NCI-H128 (cell line): ENCODE results near the gene EMC1.
"Not testable (repeated sequence)": the region's sequence is repeated elsewhere in the genome, so short reads cannot be mapped to it uniquely, and the experiment has no call there.

ENCODE experiments used
- DNase-seq: peaks from one replicate; lab custom pipeline; 2025; ENCODE audit not compliant: unreplicated experiment; lab: John Stamatoyannopoulos, UW

Gene EMC1

DNA sequence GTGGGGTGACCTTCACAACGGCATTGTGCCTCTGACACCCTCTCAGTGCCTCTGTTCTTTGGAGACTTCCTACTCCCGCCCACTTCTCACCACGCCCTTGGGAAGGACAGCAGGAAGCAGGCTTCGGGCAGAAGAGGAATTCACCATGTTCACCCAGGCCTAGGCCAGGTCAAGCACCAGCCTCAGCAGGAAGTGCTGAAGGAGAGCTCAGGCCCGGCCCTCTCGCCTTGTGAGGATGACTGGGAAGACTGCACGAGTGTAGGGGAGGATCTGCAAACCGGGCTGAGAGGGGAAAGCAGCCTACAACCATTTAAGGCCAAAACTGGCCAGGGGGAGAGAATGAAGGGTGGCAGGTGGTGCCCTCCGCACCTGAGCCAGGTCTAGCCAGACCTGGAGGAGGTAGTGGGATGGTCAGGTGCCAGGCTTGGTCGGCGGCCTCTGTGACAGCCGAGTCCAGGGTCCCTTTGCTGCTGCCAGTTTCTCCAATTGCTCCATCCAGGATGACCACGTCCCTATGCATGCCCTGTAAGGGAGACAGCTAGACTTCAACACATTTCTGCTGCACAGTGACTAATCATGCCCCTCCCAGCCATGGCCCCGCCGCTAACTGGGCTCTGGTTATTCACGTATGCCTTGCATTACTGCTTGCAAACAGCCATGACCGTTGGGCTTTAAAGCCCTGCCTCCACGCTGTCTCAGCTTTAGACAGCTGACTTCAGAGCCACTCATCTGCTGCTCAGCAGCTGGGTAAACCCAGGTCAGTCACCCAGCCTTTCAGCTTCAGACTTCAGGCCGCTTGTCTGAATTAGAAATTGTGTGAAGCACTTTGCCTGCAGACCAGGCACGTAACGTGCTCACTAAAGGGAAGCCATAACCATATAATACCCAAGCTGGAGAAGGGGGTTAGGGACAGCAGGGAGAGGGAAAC lies 9.2 kb upstream of the EMC1 start:
- DNase-seq = no peak

DNA sequence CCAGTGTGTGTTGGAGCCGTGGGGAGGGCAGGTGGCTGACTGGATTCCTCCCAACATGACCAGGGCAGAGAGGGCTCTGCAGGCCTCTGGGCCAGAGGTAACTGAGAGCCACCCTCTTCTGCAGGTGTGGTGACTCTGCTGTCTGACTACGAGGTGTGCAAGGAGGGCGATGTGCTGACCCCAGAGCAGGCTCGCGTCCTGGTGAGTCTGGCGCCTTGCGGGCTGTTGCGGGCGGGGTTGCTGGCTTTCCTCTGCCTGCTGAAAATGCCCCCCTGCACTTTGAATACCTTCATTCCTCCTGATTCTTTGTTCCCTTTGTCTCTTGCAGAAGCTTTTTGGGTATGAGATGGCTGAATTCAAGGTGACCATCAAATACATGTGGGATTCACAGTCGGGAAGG lies 7.0 kb upstream of the EMC1 start:
- DNase-seq = no peak

DNA sequence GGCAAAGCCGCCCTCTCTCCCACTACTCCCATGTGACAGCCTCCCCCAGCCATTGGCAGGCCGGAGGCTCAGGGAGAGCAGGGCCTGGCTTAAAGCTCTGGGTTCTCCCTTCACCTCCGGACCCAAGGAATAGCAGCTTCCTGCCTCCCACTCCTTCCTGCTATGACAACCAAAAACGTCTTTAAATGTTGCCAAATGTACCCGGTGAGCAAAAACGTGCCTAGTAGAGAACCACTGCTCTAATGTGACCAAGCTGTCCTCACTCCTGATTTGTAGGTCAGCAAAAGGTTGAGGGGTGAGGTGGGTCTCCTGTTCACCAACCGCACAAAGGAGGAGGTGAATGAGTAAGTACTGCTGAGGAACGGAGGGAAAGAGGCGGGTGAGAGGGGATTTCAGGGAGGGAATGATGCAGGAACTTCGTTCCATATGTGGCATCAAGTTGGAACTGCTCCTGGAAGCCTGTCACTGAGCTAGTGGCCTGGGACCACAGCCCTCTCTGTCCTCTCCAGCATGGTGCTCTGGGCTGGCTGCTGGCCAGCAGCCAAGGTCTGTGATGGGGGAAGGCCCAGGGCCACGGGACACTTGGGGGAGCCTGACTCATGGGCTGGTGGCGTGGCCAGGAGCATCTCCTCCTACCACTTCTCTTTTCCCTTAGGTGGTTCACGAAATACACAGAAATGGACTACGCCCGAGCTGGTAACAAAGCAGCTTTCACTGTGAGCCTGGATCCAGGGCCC lies 6.0 kb upstream of the EMC1 start:
- DNase-seq = no peak

DNA sequence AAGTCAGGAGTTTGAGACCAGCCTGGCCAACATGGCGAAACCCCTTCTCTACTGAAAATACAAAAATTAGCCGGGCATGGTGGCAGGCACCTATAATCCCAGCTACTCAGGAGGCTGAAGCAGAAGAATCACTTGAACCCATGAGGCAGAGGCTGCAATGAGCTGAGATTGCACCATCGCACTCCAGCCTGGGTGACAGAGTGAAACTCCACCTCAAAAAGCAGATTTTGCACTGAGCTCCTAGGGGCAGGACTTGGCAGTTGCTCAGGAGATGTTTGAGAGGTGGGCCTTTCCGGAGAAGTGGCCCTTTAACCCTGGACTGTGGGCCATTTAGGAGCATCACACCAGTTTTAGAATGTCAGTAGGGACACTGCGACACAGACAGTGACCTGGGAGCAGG lies 5.0 kb upstream of the EMC1 start:
- not testable (repeated sequence) for DNase-seq

DNA sequence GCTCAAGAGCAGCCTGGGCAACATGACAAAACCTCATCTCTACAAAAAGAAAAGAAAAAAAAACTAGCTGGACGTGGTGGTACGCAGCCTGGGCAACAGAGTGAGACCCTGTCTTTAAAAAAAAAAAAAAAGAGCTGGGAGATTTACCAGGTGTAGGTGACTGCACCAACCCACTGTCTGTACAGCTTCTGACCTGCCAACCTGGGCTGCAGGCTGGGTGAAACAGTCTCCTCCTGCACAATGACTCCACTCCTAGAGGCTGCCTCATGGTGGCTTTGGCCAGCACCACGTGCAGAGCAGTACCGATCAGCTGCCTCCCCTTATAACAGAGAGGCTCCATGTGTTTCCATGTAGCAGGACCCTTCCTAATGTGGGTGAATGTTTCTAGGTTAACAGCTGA lies 4.0 kb upstream of the EMC1 start:
- DNase-seq = no peak

DNA sequence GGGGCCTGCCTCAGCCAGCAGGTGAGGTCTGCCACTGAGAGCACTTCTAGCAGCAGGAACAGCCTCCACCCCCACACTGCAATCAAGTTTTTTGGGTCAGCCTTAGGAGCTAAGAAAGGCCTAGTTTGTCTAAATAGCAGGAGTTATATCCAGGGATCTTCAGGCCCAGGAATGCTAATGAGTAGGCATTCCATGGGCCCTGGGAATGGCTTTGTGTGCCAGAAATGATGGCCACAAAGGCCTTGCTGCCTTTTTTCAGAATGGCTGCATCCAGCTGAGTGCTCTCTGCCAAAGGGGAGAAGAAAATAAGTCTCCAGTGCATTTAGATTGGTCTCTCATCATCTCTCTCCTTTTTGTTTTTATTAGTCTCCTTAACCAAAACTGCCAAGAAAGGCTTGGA lies 3.1 kb upstream of the EMC1 start:
- DNase-seq = no peak

DNA sequence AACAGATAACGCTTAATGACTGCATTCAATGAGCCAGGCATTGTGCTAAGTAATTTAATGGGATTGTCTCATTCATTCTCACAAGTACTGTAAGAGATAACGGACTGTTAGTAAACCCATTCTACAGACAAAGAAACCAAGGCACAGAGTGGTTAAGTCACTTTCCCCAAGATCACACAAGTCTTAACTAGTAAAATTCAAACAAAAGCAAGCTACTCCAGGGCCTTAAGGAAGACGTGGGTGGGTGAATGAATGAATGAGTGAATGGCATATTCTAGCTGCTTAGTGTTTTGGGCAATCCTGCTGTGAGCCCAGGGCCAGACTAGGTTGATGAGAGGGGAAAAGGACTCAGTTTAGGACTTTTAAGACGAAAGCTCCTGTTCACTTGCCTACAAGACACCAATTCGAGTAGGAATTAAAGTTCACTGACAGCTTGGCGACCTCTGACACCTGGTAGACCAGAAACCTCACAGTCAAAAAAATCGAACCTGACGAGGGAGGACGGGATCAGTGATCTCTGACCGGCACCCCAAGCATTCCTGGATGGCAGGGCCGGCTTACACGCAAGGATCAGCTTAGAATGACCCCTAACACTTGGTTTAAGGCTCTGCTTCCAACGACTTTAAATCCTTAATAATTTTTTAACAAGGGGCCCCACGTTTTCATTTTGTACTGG lies 557 bp downstream of the EMC1 start:
- DNase-seq = no peak

DNA sequence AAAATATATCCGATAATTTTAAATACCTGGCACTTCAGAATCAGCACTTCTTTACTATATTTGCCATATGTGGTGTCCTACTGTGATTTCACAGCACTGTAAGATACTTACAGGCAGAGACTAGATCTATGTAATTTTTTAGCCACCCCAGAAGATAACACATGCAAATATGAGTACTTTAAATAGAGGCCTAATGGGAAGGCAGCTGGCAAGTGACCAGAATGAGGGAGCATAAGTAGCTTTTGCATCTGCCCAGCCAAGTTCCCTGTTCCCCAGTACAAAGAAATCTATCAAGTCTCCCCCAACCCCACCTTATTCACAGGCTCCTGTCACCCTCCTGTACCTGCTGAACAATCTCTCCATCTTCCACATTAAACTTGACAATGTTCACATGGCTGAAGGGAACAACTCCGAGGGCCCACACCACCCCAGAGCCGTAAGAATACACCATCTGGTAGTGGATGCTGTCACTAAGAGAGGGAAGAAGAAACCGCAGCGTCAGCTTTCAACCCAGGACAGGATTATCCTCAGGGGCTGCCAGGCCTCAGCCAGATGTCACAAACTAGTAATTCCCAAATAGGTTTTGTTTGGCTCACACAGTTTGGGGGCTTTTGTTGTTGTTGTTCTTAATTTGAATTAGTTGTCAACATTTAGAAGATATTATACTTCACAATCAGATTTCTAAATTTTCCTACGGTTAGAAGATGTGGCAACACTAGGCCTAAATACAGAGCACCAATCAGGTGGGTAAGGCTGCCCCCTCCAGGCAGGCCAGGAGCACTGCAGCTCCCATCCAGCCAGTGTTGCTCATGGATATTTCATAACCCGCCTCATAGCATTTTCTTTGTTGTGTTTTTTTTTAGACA lies 10.4 kb downstream of the EMC1 start:
- DNase-seq = no peak

DNA sequence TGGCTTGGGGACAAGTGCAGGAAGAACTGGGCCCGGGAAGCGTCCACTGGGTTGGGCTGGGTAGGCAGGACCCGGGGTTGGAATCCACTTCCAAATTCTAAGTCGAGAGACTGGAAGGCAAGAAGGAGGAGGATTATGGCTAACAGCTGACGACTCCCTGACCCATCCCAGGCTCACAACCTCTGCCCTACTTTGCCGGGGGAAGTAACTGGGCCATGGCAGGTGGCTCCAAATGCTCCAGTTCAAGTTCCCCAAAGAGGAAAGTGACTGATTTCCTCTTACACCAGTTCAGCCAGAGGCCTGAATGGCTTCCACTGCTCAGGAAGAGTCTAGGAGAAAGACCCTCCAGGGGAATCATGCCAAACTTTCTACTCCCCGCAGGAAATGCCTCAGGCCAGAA lies 11.4 kb downstream of the EMC1 start:
- DNase-seq = no peak

DNA sequence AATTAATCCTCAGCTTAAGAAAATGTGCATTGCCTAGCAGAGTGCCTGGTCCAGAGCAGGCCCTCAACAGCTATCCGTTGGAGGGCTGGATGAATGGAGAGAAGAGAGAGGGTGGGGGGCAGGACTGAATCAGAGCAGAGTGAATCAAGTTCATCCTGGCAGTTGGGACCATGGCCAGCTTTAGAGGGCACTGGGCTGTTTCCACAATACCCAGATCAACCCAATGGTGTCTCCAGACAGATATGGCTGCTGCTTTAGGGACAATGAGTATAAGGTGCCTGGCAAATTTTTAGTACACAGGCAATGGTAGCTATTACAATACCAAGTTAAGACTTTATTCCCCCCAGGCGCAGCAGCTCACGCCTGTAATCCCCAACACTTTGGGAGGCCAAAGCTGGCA lies 17.1 kb downstream of the EMC1 start:
- DNase-seq = no peak

DNA sequence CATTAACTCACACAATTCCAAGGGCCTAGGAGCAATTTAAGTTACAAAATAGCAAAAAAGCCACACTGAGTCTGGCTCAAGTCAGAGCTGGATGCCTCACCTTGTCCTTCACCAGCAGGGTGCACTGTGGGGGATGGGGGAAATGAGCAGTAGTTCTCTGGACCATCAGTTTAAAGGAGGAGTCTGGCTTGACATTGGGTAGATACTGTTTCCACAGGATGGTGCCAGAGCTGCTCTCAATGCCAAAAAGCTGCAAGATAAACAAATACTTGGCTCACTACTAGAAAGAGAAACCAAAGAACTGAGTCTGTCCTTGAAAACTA lies 18.8 kb downstream of the EMC1 start:
- DNase-seq = no peak

DNA sequence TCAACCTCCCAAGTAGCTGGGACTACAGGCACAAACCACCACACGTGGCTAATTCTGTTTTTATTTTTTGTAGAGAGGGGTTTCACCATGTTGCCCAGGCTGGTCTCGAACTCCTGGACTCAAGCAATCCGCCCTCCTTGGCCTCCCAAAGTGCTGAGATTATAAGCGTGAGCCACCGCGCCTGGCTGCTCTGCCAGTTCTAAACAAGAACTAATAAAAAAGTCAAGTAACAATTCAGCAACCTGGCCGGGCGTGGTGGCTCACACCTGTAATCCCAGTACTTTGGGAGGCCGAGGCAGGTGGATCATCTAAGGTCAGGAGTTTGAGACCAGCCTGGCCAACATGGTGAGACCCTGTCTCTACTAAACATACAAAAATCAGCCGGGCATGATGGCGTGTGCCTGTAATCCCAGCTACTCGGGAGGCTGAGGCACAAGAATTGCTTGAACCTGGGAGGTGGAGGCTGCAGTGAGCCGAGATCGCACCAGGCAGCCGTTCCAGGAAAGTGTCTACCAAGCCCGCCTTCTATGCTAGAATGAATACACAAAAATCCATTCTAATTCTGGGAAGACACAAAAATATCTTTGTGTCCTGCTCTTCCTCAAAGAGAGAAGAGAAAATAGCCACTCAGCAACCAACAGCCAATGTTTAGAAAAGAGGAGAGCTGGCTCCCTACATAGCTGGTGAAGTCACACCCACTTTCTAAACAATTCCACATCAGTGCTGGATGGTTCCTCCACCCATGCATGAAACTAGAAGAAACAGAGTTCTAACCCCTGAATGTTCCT lies 19.4 kb downstream of the EMC1 start:
- not testable (repeated sequence) for DNase-seq

DNA sequence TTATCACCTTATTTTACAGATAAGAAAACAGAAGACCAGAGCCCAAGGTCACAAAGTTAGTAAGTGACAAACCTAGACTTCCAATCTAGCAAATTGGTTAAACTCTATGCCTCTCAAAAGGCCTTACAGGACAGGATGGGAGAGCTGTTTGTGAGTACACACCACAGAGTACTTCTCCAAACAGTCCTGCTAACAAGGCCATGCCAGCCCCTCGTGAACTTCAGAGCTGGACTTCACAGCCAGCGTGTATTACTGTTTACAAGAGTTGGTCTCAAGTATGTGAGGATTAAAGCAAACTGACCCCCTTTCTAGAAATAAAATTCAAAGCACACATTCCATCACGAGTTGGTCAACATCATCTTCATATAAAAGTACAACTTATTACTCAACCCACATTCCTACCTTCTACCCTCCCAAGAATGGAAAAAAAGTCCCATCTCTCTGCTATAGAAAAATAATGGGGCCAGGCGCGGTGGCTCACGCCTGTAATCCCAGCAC lies 21.4 kb downstream of the EMC1 start:
- no peak for DNase-seq

DNA sequence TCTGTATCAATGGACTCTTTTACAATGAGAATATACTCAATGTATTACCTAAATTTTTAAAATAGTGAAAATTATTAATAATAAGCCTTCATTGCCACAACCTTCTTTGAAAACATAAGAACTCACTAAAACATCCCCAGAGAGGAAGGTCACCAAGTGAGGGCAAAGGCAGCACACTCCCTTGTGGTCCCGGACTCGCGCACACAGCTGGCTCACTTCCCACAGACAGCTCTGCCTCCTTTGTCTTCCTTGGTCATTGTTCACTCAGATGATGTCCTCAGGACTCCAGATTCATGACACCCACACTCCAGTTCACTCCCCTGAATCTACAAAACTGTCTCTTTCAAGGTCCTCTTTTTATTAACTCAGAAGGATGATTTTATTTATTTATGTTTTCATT lies 22.1 kb downstream of the EMC1 start:
- no peak for DNase-seq

DNA sequence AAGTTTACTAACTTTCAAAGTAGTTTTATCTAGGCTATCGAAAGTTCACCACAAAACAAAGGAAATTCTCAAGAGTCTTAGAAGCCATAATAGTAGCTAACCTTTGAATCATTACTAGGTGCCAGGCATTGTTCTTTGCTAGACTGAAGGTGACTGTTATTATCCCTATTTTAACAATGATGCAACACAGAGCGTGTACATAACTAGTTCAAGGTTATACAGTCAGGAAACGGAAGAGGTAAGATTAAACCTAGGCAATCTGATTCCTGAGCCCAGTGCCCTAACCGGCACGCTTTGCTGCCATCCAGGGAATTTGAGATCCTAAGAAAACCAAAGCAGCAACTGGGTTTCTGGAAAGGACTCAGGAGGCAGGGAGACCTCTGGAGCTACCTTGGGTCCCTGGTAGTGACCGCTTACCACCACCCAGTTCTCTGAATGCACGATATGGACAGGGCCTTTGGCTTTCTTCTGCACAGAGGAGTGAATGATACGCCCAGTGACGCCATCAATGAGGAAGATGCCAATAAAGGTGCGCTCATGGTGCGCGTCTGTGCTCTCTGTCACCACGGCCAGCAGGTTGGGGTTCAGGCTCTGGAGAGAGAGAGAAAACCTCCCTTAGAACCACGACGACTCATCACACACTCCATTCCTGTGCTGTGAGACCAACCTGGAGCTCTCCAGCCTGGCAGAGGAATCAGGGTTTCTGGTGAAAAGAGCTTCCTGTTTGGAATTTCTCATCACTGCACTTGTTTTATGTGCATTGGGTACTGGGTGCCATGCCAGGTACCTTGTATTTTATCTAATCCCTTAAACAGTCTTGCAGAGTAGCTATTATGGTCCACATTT lies 28.1 kb downstream of the EMC1 start:
- no peak for DNase-seq

DNA sequence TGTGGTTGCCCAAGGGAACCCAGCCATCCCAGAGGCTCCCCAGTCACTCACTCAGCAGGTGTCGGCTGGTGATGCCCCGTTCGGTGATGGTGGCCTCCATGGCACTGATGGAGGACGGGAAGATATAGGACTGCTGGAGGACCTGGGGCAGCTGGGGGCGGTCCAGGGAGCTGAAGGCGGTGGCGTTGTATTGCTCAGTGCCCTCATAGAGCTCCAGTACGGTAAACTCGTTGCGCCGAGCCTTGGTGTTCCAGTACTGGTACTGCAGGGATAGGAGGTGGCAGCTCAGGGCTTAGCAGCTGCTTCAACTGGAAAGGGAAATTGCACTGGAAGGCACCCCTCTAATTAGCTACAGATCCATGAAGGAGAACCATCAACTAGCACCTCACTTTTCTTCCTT lies 28.8 kb downstream of the EMC1 start:
- DNase-seq = no peak

DNA sequence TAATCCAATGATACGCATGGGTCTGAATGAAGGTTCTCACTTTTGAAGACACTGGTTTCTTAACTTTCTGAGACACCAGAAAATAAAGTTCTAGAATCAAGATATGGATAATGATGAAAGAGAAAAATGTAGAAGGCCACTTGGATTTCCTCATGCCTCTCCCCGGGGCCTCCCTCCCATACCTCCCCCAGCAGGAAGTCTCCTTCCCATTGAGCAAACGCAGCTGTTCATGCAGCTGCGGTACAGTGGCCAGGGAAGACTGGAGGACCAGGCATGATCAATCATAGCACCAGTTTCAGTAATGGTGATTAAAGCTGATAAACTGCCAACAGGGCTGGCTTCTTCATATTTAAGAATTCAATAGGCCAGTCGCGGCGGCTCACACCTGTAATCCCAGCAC lies 30.3 kb downstream of the EMC1 start:
- DNase-seq = no peak

DNA sequence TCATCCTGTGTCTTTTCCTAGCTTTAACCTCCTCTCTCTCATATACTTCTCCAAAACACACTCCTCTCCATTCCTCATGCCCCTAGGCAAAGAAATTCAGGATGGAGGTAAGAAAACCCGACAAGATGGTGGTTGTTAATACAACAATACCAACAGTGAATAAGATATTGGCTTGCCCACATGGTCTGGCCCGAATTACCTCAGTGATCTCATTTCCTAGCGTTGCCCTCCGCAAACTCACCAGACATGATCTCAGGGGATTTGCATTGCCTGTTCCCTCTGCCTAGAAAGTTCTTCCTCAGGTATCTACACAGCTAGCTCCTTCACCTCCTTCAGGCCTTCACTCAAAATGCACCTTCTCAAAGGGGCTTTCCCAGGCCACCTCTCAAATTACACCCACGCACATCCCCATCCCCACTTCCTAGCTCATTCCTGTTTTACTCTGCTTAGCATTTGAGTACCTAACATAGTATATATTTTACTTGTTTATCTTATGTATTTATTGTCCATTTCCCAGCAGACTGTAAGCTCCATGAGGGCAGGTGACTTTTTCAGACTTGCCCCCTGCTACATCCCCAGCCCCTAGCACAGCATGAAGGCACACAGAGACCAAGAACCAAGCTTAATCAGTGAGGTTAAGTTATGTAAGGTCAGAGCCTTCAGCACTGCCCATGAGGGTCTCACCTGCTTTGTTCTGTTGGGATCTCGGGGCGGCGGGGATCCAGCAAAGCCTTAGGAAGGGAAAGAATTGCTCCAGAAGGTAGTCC lies 31.1 kb downstream of the EMC1 start:
- no peak for DNase-seq
